ENCODE results near the gene SLC29A4.
"Not testable (repeated sequence)": the region's sequence is repeated elsewhere in the genome, so short reads cannot be mapped to it uniquely, and the experiment has no call there.

SLC29A4 gene

GRCh38 chr7:5284304-5285281 is 1.9 kb downstream of the SLC29A4 start:
- Histone ChIP-seq H3K9me3 (no peaks in the 10 kb centered on the region), H3K4me1 (ENCODE audit: control insufficient read depth in 1 of 2, insufficient read depth in 1 of 2, low read depth in 1 of 2, low read length in 1 of 2) (peaks cover 0 to 7% of the 10 kb centered on the region in 2 experiments), H3K27me3 (peaks cover 55% of the 10 kb centered on the region), H3K4me3 (ENCODE audit: low read depth in 1 of 2, low read length in 1 of 2) (no peak overlapping the region), H3K27ac (no peak overlapping the region), H3K36me3 (no peaks in the 10 kb centered on the region)
- TF ChIP-seq, protein P1, sequence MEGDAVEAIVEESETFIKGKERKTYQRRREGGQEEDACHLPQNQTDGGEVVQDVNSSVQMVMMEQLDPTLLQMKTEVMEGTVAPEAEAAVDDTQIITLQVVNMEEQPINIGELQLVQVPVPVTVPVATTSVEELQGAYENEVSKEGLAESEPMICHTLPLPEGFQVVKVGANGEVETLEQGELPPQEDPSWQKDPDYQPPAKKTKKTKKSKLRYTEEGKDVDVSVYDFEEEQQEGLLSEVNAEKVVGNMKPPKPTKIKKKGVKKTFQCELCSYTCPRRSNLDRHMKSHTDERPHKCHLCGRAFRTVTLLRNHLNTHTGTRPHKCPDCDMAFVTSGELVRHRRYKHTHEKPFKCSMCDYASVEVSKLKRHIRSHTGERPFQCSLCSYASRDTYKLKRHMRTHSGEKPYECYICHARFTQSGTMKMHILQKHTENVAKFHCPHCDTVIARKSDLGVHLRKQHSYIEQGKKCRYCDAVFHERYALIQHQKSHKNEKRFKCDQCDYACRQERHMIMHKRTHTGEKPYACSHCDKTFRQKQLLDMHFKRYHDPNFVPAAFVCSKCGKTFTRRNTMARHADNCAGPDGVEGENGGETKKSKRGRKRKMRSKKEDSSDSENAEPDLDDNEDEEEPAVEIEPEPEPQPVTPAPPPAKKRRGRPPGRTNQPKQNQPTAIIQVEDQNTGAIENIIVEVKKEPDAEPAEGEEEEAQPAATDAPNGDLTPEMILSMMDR (IDR thresholded peaks at IDR 0.05) = no peak

DNA sequence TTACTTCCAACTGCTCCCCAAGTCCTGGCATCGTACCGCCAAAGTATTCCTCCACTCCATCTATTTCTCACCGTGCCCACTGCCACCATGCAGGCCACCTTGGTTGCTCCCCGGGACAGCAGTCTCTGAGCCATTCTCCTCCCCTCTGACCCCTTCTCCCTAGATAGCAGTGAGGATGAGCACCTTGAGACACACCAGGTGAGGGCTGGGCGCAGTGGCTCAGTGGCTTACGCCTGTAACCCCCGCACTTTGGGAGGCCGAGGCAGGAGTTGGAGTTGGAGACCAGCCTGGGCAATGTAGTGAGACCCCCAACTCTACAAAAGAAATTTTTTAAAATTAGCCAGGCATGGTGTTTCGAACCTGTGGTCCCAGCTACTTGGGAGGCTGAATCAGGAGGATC is 4.2 kb downstream of the SLC29A4 start:
- Histone ChIP-seq H3K4me3 (ENCODE audit: low read depth in 1 of 2, low read length in 1 of 2) (no peak overlapping the region), H3K9me3 (no peaks in the 10 kb centered on the region), H3K36me3 (no peaks in the 10 kb centered on the region), H3K27me3 (peaks cover 40% of the 10 kb centered on the region), H3K4me1 (ENCODE audit: control insufficient read depth in 1 of 2, insufficient read depth in 1 of 2, low read depth in 1 of 2, low read length in 1 of 2) (peaks cover 0 to 7% of the 10 kb centered on the region in 2 experiments), H3K27ac (no peak overlapping the region)
- TF ChIP-seq, protein P1 (IDR thresholded peaks at IDR 0.05) = no peak

- H3K27ac ChIP-seq; H3K4me1 ChIP-seq (ENCODE audit: control insufficient read depth in 1 of 2, insufficient read depth in 1 of 2, low read depth in 1 of 2, low read length in 1 of 2); H3K36me3 ChIP-seq; H3K9me3 ChIP-seq; H3K4me3 ChIP-seq (ENCODE audit: low read depth in 1 of 2, low read length in 1 of 2): not testable (repeated sequence)
- H3K27me3 ChIP-seq = peaks cover 36% of the 10 kb centered on the region
Measured at GRCh38 chr7:5287373-5287772, 4.6 kb downstream of the SLC29A4 start.

- no peak overlapping the region for H3K27ac ChIP-seq
- TF ChIP-seq, protein P1 (IDR thresholded peaks at IDR 0.05) = no peak
- H3K9me3 ChIP-seq = no peaks in the 10 kb centered on the region
- peaks cover 33% of the 10 kb centered on the region for H3K27me3 ChIP-seq
- peaks cover 0 to 7% of the 10 kb centered on the region in 2 experiments for H3K4me1 ChIP-seq (ENCODE audit: control insufficient read depth in 1 of 2, insufficient read depth in 1 of 2, low read depth in 1 of 2, low read length in 1 of 2)
- no peak overlapping the region for H3K4me3 ChIP-seq (ENCODE audit: low read depth in 1 of 2, low read length in 1 of 2)
- H3K36me3 ChIP-seq = no peaks in the 10 kb centered on the region
Measured at GRCh38 chr7:5287802-5288201, 5.1 kb downstream of the SLC29A4 start.

DNA sequence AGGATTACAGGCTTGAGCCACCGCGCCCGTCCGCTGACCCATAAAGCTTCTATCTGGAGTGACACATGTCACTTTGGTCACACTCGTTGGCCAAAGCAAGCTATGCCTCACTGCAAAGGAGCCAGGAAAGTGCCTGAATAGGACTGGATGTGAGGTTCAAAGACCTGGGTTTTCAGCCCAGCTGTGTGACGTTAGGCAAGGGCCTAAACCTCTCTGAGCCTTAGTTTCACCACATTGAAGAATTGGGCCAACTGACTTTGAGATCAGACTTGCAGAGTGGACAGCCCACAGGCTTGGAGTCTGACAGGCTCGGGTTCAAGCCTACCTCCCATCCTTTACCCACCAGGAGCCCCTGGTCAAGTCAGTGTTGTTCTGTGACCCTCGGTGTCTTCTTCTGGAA is 5.8 kb downstream of the SLC29A4 start:
- not testable (repeated sequence) for H3K9me3 ChIP-seq; H3K4me1 ChIP-seq (ENCODE audit: control insufficient read depth in 1 of 2, insufficient read depth in 1 of 2, low read depth in 1 of 2, low read length in 1 of 2); H3K4me3 ChIP-seq (ENCODE audit: low read depth in 1 of 2, low read length in 1 of 2); H3K27ac ChIP-seq; H3K36me3 ChIP-seq
- H3K27me3 ChIP-seq = peaks cover 27% of the 10 kb centered on the region

DNA sequence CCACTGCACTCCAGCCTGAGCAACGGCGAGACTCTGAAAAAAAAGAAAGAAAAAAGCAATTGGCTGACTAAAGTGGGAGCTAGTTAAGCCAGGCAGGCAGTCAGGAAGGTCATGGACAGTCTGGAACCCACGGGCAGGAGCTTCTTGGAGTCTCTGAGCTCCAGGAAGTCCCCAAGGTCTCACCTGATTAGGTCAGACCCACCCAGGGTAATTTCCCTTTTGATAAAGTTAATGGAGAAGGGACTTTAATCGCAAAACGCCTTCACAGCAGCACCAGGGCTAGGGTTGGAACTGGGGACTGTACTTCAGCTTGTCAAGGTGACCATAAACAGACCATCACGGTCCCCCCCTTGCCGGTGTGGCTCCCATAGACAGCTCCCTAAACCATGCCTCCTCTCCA is 6.6 kb downstream of the SLC29A4 start:
- Histone ChIP-seq H3K9me3 (no peaks in the 10 kb centered on the region), H3K27me3 (peaks cover 25% of the 10 kb centered on the region), H3K27ac (no peak overlapping the region), H3K36me3 (no peaks in the 10 kb centered on the region), H3K4me3 (ENCODE audit: low read depth in 1 of 2, low read length in 1 of 2) (no peak overlapping the region), H3K4me1 (ENCODE audit: control insufficient read depth in 1 of 2, insufficient read depth in 1 of 2, low read depth in 1 of 2, low read length in 1 of 2) (no peaks in the 10 kb centered on the region)
- TF ChIP-seq, protein P1 (IDR thresholded peaks at IDR 0.05) = no peak

Data from neutrophil (primary cell).